ENCODE data around the gene NOX1. TPM values are rescaled to one million over a fixed set of nuclear protein-coding genes. Genes with fewer than 3 reads are reported as not detected.

NOX1 gene
- total RNA-seq = not detected
- long read RNA-seq, donor 1 = 0 reads
- long read RNA-seq, donor 2 = 0 reads

- no peak for DNase-seq (ENCODE audit: low spot score)
- intact Hi-C loops (cut with DNase I) = no loop called here
These were observed at the start of gene NOX1 for GRCh38 chrX:100874325-100874724. NOX1 (minus strand) TSS chrX:100874359; CDS start chrX:100874139, 220 bp downstream.

GRCh38 chrX:100915562-100915961, 41.4 kb upstream of the NOX1 start:
- intact Hi-C loops (cut with DNase I) = no loop called here
- no peak for DNase-seq (ENCODE audit: low spot score)

- intact Hi-C loops (cut with DNase I) = no loop called here
- DNase-seq (ENCODE audit: low spot score) = no peak
These were observed 39.0 kb upstream of the NOX1 start for GRCh38 chrX:100913111-100913510.

GRCh38 chrX:100911731-100912130, 37.6 kb upstream of the NOX1 start:
- no peak for DNase-seq (ENCODE audit: low spot score)
- intact Hi-C loops (cut with DNase I) = no loop called here

- no peak for DNase-seq (ENCODE audit: low spot score)
- intact Hi-C loops (cut with DNase I) = no loop called here
These were observed 31.5 kb upstream of the NOX1 start for GRCh38 chrX:100905620-100906019.

GRCh38 chrX:100904433-100904832, 30.3 kb upstream of the NOX1 start:
- intact Hi-C loops (cut with DNase I) = no loop called here
- DNase-seq (ENCODE audit: low spot score) = no peak

GRCh38 chrX:100895365-100896075, 21.4 kb upstream of the NOX1 start:
- intact Hi-C loops (cut with DNase I) = no loop called here

GRCh38 chrX:100883654-100884053, 9.5 kb upstream of the NOX1 start:
- intact Hi-C loops (cut with DNase I) = no loop called here
- no peak for DNase-seq (ENCODE audit: low spot score)

More at GRCh38 chrX:100895365-100896075, 21.4 kb upstream of the NOX1 start:
- no peak for DNase-seq (ENCODE audit: low spot score)

- intact Hi-C loops (cut with DNase I) = no loop called here
- DNase-seq (ENCODE audit: low spot score) = no peak
These were observed 6.2 kb upstream of the NOX1 start for GRCh38 chrX:100880368-100880767.

- intact Hi-C loops (cut with DNase I) = no loop called here
- no peak for DNase-seq (ENCODE audit: low spot score)
These were observed 2.3 kb downstream of the NOX1 start for GRCh38 chrX:100871594-100872560.

GRCh38 chrX:100870527-100870926, 3.6 kb downstream of the NOX1 start:
- intact Hi-C loops (cut with DNase I) = no loop called here
- no peak for DNase-seq (ENCODE audit: low spot score)

- intact Hi-C loops (cut with DNase I) = no loop called here
- DNase-seq (ENCODE audit: low spot score) = no peak
These were observed 5.9 kb downstream of the NOX1 start for GRCh38 chrX:100868273-100868672.

- DNase-seq (ENCODE audit: low spot score) = no peak
- intact Hi-C loops (cut with DNase I) = no loop called here
These were observed 9.3 kb downstream of the NOX1 start for GRCh38 chrX:100864657-100865391.

GRCh38 chrX:100863326-100863864, 10.8 kb downstream of the NOX1 start:
- intact Hi-C loops (cut with DNase I) = no loop called here
- DNase-seq (ENCODE audit: low spot score) = no peak

- DNase-seq (ENCODE audit: low spot score) = no peak
- intact Hi-C loops (cut with DNase I) = no loop called here
These were observed 21.3 kb downstream of the NOX1 start for GRCh38 chrX:100852810-100853209.

GRCh38 chrX:100850317-100850716, 23.8 kb downstream of the NOX1 start:
- no peak for DNase-seq (ENCODE audit: low spot score)
- intact Hi-C loops (cut with DNase I) = no loop called here

GRCh38 chrX:100831219-100831946, 42.8 kb downstream of the NOX1 start:
- intact Hi-C loops (cut with DNase I) = no loop called here
- DNase-seq (ENCODE audit: low spot score) = no peak

GRCh38 chrX:100830547-100830946, 43.6 kb downstream of the NOX1 start:
- no peak for DNase-seq (ENCODE audit: low spot score)
- intact Hi-C loops (cut with DNase I) = no loop called here

- intact Hi-C loops (cut with DNase I) = no loop called here
These were observed 44.0 kb downstream of the NOX1 start for GRCh38 chrX:100830143-100830542.

More at GRCh38 chrX:100830143-100830542, 44.0 kb downstream of the NOX1 start:
- DNase-seq (ENCODE audit: low spot score) = no peak

Data from posterior vena cava (tissue), 2 donors.